HT1080 (cell line): ENCODE measurements around the gene ATE1. TPM values are rescaled to one million over a fixed set of nuclear protein-coding genes. Genes with fewer than 3 reads are reported as not detected.
"Not testable (repeated sequence)": the region's sequence is repeated elsewhere in the genome, so short reads cannot be mapped to it uniquely, and the experiment has no call there.

Source experiments
- DNase-seq: peaks from one replicate; pipeline ENCODE4 v3.0.0-alpha.2; 2015; ENCODE audit warnings: low read depth
- total RNA-seq: library from RNA; depleted of rRNA; stranded (reverse); fragments of >200 nt; shearing (Covaris generic); gene quantifications from 2 replicates; pipeline ENCODE4 v1.2.3, GENCODE V29; 2014

Gene ATE1
- total RNA-seq, 1 experiment from 2014 or later = 25.8 TPM

DNA sequence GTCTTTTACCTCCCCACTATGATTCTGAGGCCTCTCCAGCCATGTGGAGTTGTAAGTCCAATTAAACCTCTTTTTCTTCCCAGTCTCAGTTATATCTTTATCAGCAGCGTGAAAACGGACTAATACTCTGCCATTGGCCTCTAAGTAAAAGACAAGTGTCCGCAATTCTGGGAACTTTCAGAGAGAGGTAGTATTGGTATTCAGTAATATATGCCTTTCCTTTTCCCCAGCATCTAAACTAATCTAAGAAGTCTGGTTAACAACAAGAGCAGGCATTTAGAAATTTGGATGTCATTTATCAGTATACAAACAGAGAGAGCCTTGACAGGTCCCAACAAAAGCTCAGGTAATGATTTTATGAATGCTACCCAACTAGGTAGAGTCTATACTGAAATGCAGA lies 95.2 kb downstream of the ATE1 start:
- DNase-seq = no peak

DNA sequence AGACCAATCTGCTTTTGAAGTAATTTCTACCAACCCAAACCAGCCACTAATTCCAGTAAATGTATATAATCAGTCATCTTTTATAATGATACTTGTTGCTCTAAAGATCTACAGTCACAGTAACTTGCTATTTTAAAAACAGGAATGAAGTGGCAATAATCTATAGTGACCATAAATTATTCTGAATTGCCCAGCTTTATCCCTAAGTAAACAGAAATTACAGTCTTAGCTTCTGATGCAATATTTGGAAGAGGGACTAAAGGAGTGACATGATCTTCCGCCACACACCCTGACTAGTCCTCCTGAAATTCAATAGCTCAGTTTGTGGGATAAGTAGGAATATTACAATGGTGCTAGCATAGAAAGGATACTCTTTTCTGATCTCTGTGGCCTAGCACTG lies 96.1 kb downstream of the ATE1 start:
- DNase-seq = no peak

DNA sequence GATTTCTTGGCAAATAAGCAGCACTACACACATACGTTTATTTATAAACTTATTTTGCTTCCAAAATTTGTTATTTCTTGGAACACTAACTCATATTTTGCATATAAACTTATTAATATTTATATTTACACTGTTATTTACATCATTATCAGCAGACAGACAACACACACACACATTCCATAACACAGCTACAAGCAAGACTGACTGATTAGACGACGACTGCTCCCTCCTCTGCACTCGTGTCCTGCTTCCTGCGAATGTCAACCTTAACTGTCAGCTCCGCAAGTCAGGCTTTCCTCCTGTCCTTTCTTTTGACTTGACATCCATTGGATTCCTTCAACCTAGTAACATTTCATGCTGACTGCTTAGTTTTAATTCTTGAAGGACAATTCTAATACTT lies 96.6 kb downstream of the ATE1 start:
- DNase-seq = no peak

DNA sequence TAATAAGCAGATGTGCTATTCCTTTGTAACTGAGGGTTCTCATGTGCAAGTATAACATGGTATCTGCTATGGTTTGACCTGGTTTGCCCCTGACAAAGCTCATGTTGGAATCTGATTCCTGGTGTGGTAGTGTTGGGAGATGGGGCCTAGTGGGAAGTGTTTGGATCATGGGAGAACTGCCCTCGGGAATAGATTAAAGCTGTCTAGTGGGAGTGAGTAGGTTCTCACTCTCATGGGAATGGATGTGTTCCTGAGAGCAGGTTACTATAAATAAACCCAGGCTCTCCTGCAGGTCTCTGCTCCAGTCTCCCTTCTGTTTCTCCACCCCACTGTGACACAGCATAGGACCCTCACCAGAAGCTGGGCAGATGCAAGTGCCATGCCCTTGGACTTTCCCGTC lies 97.7 kb downstream of the ATE1 start:
- no peak for DNase-seq

DNA sequence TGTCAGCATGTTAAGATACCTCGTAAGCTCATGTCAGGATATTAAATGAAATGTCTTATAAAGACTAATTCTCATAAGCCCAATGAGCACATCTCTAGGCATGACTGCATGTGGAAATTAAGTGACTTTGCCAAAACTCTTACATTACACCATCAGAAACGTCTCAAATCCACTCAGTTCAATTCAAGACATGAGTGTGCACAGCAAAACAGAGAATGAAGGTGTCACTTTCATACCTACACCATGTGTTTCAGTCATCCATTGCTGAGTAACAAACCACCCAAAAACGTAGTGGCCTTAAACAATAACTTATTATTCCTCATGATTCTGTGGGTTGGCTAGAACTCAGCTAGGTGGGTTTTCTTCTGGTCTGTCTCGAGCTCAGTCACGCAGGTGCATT lies 99.8 kb downstream of the ATE1 start:
- no peak for DNase-seq

DNA sequence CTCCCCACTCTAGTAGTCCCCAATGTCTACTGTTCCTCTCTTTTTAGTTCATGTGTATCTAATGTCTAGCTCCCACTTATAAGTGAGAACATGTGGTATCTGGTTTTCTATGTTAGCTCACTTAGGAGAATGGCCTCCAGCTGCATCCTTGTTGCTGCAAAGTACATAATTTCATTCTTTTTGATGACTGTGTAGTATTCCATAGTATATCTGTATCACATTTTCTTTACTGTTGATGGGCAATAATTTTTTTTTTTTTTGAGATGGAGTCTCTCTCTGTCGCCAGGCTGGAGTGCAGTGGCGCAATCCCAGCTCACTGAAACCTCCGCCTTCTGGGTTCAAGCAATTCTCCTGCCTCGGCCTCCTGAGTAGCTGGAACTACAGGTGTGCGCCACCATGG lies 101.1 kb downstream of the ATE1 start:
- not testable (repeated sequence) for DNase-seq

DNA sequence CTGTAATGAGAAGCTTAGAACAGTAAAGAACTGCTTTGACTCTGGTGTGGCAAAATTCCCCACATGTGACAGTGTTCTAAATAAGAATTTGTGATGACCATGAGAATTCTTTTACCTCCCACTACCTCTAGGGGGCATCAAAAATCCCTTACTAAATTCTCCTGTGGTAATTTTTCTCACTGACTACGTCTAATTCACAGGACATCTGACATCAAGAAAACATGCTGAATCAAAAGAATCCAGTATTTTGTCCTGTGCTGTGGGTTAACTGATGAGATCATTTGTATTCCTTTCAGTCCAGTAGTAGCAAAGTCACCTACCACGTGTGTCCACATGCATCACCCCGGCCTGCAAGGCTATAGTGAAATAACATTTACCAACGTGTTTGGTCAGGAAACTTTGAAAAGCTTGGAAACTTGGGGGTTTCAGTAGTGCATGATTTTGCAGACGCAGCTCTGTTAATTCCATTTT lies 103.8 kb downstream of the ATE1 start:
- DNase-seq = peak; percentile 60

DNA sequence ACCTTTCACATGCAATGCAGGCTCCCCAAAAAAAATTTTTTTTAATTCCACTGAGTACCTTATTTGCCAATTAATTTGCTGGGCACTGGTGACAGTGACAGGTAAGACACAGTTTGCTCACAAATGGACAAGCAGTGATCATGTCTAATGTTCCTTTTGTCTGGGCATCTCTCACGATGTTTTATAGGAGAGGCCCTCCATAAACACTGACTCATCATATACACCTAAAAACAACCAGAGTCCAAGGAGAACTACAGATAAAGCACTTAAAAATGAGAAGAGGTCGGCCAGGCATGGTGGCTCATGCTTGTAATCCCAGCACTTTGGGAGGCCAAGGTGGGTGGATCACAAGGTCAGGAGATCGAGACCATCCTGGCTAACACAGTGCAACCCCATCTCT lies 105.1 kb downstream of the ATE1 start:
- no peak for DNase-seq

DNA sequence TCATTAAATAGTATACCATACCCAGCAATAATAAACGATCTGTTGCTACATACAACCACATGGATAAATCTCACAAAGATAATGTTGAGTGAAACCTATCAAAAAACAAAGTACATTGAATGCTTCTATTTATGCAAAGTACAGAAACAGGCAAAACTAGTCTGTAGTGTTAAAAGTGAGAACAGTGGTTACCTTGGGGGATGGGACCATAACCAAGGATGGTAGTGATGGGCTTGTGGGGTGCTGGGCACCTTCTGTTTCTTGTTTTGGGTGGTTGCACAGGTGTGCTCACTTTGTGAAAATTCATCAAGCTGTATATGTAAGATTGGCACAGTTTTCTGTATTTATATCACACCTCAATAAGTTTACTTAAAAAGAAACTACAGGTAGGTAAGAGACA lies 105.7 kb downstream of the ATE1 start:
- DNase-seq = no peak

DNA sequence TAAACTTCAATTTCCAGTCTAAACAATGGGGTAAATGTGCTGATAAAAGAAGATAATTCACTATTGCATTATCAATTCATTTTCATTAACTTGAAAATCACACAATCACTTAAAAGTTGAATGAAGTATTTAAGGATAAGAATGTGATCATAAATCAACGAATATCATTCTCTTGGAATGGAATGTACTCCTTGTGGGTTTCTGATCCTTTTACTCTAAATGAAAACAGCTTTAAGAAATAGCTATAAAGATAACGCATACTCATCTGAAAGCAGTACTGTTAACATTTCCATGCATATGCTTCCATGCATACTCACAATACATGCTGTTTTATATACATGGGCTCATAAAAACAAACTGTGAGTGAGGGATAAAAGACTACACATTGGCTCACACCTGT lies 108.8 kb downstream of the ATE1 start:
- DNase-seq = no peak

DNA sequence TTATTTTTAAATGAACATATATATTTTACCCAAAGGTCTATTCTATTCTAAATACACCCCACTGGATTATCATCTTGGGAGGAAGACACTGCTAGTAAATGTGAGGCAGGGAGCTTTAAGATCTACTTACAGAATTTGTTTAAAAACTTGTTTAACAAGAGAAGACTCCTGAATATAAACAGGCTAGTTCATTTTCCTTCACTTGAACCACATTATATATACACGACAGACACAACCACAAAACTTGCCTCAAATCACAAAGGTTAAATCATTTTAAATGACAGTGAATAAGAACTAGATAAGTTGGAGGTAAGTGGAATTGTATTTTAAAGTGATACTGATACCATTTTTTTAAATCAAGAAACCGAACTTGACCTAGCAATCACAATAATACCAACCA lies 109.2 kb downstream of the ATE1 start:
- DNase-seq = no peak

DNA sequence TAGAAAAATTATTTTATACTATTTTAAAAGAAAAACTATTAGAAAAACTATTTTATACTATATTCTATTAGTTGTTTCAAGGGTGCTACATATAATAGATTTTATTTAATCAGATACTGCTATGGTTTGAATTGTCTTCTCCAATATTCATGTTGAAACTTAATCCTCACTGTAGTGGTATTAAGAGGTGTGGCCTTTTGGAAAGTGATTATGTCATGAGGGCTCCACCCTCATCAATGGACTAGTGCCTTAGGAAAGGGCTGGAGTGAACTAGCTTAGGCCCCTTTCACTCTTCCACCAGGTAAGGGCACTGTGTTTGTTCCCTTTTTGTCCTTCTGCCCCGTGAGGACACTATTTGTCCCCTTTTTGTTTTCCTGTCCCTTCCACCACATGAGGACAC lies 111.6 kb downstream of the ATE1 start:
- DNase-seq = no peak

DNA sequence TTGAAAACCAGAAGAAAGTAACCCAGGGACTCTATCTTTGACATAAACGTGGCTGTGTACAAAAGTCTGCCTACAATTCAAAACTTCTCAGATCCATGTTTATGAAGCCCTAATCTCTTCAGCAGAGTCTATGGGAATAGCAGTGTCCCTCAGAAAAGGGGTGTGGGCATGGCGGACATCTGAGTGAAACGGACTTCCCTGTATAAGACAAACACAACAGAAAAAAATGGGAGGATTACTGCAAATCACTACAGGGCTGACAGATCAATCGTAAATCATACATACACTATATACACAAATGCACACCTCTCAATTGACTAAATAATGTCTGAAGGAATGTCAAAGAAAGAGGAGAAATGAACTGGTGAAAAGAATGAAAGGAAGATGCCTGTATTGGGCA lies 114.0 kb downstream of the ATE1 start:
- DNase-seq = no peak

DNA sequence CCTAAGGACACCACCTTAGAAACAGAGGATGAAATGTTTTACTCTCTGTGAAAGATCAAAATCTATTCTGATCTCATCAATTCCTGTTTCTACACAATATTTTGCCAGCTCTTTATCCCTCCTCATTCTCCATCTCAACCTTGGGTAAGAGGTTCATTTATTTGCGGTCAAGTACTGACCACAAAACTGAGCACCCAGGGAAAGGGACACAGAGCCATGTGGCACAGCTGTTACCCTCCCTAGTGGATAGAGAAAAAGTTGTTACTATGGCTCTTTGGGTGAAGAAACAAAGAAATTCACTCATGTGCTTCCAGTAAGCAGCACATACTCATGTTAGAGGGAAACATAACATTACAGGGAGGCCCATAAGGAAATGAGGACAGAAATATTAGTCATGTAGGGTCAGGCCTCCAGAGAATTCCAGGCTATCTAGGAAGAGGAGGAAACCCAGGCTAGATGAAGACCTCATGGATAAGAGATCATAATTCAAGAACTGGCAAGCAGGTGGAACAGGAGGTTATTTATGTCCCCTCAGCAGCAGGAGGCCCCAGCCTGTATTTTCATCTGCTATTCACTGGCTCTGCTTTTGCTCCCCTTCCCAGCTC lies 114.5 kb downstream of the ATE1 start:
- peak; percentile 37 for DNase-seq

DNA sequence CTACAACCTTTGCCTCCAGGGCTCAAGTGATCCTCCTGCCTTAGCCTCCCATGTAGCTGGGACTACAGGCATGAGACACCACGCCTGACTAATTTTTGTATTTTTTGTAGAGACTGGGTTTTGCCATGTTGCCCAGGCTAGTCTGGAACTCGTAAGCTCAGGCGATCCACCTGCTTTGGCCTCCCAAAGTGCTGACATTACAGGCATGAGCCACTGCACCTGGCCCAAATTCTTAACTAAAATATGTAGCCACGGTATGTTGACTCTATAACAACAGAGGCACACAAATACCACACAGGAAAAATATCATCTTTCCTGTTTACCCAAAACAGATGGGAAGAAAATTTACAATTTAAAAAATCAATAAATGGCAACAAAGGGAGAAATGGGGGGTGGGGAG lies 115.8 kb downstream of the ATE1 start:
- DNase-seq = no peak

DNA sequence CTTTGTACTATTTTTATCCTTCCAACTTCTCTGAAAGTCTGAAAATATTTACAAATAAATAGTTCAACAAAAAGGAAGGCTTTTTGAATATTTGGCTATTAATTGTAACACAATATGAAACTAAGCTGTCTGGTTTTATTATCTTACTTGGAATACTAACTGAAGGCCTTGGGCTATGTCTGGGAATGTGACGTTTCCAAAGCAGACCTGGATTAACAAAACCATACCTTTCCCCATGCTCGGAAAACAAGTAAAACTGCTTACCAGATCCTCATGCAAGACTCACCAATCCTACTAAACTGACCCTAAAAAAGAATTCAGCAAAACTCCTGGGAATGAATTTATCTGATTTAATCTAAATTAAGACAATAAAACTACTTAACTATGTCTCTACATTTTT lies 116.4 kb downstream of the ATE1 start:
- no peak for DNase-seq

DNA sequence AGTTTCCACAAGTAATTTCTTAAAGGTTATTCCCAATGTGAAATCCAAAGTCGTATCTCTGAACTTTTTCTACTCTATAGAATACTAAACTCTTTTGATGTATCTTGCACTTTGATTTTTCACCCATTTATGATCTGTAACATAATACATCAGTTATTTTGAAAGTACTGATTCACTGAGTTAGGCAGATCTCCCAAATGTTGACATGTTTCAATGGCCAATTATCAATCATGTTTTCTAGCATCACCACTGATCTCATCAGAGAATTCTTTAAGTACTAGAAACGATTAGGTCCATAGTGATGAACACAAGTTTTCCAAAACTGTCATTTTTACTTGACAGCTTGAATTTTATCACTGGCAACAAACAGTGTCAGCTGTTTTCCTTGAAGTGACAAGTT lies 119.0 kb downstream of the ATE1 start:
- DNase-seq = no peak

DNA sequence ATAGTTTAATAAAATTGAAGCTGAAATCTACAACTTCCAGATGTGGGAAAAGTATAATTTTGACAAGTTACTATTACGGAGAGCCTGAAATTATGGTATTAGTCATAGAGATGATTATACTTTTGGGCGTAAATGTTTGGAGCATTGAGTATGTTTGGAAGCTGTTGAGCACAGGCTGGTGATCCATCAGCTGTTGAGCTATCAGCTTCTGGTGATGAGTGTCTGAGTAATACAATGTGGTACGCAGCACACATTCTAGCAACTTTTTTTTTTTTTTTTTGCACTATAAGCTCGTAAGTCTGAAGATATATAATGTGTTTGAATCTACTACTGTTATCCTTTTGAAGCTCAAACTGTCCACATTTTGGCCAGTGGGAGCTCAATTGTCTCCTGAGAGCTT lies 123.4 kb downstream of the ATE1 start:
- peak; percentile 15 for DNase-seq

DNA sequence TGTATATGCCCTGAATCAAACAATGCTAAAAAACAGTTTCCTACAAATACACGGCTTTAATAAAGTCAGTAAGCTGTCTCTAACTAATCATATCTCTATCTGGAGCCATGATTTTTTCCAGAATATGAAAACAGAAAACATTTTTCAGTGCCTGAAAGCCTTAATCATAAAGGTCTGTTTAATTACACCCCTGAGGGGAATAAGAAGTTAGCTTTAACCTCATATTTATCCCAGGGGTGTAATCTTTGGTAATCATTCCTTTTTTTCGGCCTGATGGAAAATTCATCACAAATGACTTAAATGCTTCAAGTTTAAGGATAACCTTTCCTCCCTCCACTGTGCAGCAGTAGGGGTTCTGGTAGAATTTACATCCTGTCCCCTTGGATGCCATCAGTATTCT lies 124.2 kb downstream of the ATE1 start:
- no peak for DNase-seq

DNA sequence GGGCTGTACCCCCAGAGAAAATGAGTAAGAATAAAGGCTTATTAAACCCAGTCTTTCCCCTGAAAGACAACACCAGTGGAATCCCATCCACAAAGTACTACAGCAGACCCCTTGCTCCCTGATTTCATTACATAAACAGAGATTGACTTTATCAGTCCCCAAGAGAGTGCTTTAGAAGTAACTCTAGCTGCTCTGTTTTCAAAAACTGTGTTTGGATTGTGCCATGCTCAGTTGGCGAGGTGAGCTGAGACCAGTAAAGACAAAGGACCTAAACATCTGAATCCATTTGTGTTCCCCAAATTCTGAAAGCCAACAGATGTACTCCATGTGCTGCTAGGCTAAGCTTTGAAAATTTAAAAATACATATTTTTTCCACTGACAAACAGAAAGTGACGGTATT lies 127.0 kb downstream of the ATE1 start:
- DNase-seq = no peak

DNA sequence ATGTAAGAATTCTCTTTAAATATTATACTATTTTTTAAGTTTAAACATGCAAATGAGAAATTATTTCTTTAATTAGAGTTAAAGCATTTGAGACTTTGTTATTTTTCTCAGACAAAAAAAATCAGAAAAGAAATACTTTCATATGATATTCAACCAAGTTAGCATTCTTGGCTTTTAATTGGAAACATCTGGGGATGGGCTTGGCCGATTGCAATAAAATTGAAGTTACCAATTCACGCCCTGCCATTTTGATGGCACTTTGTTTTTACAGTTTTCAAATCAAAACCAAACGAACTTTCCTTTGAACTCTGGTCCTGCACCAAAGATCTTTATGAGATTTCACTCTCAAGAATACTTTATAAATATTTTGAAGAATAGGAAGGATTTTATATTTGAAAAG lies 127.7 kb downstream of the ATE1 start:
- no peak for DNase-seq

DNA sequence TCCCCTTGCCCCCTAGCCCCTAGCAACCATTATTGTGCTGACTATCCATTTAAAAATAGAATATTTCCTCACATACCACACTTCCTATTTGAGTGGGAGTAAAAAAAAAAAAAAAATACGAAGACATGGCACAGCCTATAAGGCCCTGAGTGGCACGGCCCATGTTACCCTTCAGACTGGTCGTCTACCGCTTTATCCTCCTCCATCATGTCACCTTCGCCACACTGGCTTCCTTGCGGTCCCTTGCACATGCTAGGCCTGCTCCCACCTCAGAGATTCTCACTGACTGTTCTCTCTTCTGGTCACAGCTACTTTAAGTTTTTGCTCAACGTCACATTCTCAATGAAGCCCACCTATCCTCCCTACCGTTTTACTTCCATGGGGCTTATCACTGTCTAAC lies 130.3 kb downstream of the ATE1 start:
- DNase-seq = no peak

DNA sequence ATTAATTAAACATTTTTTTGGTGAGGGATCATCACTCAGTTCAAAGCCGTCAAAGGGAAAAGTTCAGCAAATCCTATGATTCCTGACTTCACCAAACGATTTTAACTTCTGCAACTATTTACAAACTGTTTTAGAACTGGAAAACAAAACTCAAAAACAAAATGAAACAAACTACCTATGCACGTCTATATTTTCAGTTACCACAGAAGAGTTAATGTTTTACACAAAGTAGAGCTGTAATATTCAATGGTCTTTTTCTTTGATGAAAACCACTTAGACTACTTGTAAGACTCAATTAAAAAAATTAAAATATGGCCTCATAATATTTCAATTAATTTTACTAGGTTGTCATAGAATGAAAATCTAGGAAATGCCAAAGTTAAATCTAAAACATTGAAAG lies 131.5 kb downstream of the ATE1 start:
- no peak for DNase-seq

DNA sequence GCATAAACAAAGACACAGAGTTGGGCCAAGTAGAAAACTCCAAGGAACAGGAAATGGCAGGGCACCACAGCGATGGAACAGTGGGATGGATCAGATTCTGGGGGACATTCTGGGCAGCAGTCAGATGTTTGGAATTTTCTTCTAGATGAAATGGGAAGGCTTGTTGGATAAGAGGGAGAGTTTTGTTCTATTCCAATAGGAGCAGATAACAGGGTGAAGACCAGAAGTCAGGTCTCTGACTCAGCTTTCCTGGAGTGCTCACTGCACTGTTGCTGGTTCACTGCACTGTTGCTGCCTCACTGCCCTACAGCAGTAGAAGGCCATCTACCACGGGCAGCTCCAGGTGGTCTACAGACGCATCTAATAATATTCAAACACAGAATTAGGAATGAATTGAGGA lies 135.6 kb downstream of the ATE1 start:
- DNase-seq = peak; percentile 77
